Esophagus squamous epithelium (tissue), 4 donors: Measurements from ENCODE around the gene AVPR1B.

Experiments
- CTCF ChIP-seq, 6 experiments: fragments of 450-650 bp in 4 of 6; fragments of 200-600 bp in 2 of 6; sonication (generic) in 2 of 6; IDR thresholded peaks; one replicate each; pipeline ENCODE4 v1.5.1; 2016 to 2019; ENCODE audit warnings: antibody characterized with exemption in 6 of 6, mild to moderate bottlenecking in 4 of 6, moderate library complexity in 4 of 6
- POLR2A ChIP-seq, 4 donors: fragments of 450-650 bp; IDR thresholded peaks; one replicate each; pipeline ENCODE4 v1.6.1; 2017; ENCODE audit warnings: antibody characterized with exemption in 4 of 4, mild to moderate bottlenecking in 4 of 4, moderate library complexity in 3 of 4

GRCh38 chr1:206075786-206076755 lies 41.1 kb downstream of the AVPR1B start:
- TF ChIP-seq CTCF (IDR thresholded peaks at IDR 0.05), result no peak
- no peak for TF ChIP-seq POLR2A (IDR thresholded peaks at IDR 0.05)
